HL-60 (cell line): ENCODE results near the gene CCDC66.

ENCODE experiments used
- DNase-seq, 2 experiments: peaks; one replicate each; pipeline ENCODE4 v3.0.0-alpha.2; 2010 to 2020; ENCODE audit warnings: low read depth in 1 of 2, low spot score in 1 of 2
- H3K27ac ChIP-seq: fragments of 250-450 bp; sonication (Bioruptor Pico); replicated peaks from 2 replicates; pipeline ENCODE4 v1.5.1; 2020; ENCODE audit warnings: mild to moderate bottlenecking, moderate library complexity
- H3K27me3 ChIP-seq: fragments of 250-450 bp; sonication (Bioruptor Pico); 2 replicates; pipeline ENCODE4 v1.5.1; 2021; ENCODE audit warnings: mild to moderate bottlenecking, moderate library complexity; ENCODE audit not compliant: insufficient read depth, poor library complexity, severe bottlenecking
- H3K4me3 ChIP-seq: replicated peaks from 2 replicates; pipeline ENCODE4 v1.5.1; 2011; ENCODE audit warnings: mild to moderate bottlenecking, control low read depth, low read length; ENCODE audit not compliant: insufficient read depth
- GABPA ChIP-seq: IDR thresholded peaks from 2 replicates; pipeline ENCODE4 v1.6.1; 2012; ENCODE audit warnings: low read depth
- POLR2AphosphoS5 ChIP-seq: IDR thresholded peaks from 2 replicates; pipeline ENCODE4 v1.6.1; 2012; ENCODE audit warnings: low read depth
- SPI1 ChIP-seq: IDR thresholded peaks from 2 replicates; pipeline ENCODE4 v1.6.1; 2012; ENCODE audit warnings: low read depth, mild to moderate bottlenecking, borderline replicate concordance
- TF ChIP-seq, protein P1 (sequence below): IDR thresholded peaks from 2 replicates; pipeline ENCODE4 v1.6.1; 2012; ENCODE audit warnings: low read depth; ENCODE audit not compliant: insufficient replicate concordance
- TF ChIP-seq, protein P2 (sequence below): IDR thresholded peaks from one replicate; pipeline ENCODE4 v1.5.1; 2011; ENCODE audit warnings: low read length, control low read depth, inconsistent platforms; ENCODE audit not compliant: insufficient read depth

The CCDC66 gene

DNA sequence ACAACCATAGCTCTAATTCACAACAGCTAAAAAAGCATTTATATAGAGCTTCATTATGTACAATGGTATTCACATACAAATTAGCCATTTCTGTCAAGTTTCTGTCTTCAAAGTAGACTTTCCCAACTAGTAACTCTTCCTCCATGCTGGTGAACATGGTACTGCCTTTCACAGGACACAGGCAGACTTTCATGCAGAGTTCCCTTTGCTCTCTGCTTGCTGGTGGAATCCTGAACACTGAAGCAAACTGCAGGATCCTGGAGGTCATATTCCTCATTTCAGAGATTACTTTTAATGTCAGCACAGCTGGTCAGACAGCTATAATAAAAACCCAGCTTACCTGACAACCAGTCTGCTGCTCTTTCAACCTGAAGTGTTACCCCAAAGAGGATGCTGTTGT lies 72.5 kb downstream of the CCDC66 start:
- Histone ChIP-seq H3K27me3 (no peaks in the 10 kb centered on the region), H3K4me3 (no peak overlapping the region), H3K27ac (no peak overlapping the region)
- no peak for DNase-seq
- TF ChIP-seq, protein P1, sequence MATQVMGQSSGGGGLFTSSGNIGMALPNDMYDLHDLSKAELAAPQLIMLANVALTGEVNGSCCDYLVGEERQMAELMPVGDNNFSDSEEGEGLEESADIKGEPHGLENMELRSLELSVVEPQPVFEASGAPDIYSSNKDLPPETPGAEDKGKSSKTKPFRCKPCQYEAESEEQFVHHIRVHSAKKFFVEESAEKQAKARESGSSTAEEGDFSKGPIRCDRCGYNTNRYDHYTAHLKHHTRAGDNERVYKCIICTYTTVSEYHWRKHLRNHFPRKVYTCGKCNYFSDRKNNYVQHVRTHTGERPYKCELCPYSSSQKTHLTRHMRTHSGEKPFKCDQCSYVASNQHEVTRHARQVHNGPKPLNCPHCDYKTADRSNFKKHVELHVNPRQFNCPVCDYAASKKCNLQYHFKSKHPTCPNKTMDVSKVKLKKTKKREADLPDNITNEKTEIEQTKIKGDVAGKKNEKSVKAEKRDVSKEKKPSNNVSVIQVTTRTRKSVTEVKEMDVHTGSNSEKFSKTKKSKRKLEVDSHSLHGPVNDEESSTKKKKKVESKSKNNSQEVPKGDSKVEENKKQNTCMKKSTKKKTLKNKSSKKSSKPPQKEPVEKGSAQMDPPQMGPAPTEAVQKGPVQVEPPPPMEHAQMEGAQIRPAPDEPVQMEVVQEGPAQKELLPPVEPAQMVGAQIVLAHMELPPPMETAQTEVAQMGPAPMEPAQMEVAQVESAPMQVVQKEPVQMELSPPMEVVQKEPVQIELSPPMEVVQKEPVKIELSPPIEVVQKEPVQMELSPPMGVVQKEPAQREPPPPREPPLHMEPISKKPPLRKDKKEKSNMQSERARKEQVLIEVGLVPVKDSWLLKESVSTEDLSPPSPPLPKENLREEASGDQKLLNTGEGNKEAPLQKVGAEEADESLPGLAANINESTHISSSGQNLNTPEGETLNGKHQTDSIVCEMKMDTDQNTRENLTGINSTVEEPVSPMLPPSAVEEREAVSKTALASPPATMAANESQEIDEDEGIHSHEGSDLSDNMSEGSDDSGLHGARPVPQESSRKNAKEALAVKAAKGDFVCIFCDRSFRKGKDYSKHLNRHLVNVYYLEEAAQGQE = no peak
- TF ChIP-seq POLR2AphosphoS5 (no peak), GABPA (no peak), SPI1 (no peak)
- TF ChIP-seq, protein P2, sequence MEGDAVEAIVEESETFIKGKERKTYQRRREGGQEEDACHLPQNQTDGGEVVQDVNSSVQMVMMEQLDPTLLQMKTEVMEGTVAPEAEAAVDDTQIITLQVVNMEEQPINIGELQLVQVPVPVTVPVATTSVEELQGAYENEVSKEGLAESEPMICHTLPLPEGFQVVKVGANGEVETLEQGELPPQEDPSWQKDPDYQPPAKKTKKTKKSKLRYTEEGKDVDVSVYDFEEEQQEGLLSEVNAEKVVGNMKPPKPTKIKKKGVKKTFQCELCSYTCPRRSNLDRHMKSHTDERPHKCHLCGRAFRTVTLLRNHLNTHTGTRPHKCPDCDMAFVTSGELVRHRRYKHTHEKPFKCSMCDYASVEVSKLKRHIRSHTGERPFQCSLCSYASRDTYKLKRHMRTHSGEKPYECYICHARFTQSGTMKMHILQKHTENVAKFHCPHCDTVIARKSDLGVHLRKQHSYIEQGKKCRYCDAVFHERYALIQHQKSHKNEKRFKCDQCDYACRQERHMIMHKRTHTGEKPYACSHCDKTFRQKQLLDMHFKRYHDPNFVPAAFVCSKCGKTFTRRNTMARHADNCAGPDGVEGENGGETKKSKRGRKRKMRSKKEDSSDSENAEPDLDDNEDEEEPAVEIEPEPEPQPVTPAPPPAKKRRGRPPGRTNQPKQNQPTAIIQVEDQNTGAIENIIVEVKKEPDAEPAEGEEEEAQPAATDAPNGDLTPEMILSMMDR = no peak

DNA sequence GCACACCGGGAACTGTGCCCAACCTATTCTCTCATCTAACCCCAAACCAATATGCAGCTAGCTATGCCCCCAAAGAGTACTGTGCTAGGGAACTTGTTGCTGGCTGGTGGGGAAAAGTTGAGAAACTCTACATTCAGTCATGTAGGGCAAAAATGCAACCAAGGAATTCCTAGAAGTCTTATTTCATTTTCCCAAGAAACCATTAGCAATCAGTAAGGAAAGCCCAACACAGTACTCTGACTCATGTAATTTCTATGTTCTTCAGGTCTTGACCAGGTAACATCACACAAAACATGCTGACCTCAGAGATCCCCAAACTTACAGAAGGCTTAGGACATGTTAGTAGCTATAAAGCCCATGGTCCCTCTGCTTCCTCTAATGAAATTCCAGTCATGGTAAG lies 74.0 kb downstream of the CCDC66 start:
- Histone ChIP-seq H3K4me3 (no peak overlapping the region), H3K27ac (no peak overlapping the region), H3K27me3 (no peaks in the 10 kb centered on the region)
- TF ChIP-seq GABPA (no peak), POLR2AphosphoS5 (no peak)
- TF ChIP-seq, protein P1 = no peak
- TF ChIP-seq, protein P2 = no peak
- DNase-seq = no peak

DNA sequence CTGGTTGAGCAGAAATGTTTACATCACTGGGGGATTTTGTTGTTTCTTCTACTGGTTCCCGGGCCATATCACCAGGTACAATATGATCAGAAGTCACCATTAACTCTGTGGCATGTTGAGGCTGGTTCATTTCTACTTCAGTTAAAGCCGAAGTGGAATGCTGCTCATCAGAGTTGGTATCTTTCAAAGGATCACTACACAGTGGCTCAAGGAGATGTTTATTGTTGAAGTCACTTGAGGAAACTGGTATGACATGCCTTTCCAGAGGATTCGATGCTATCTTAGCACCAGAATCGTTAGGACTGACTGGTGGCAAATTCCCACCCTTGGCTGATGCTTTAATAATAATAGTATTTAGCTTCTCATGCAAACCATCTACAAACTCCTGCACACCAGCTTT lies 76.2 kb downstream of the CCDC66 start:
- TF ChIP-seq, protein P2 = no peak
- TF ChIP-seq, protein P1 = no peak
- TF ChIP-seq POLR2AphosphoS5 = no peak
- no peak for TF ChIP-seq SPI1
- no peak for TF ChIP-seq GABPA
- Histone ChIP-seq H3K27ac (no peak overlapping the region), H3K27me3 (no peaks in the 10 kb centered on the region), H3K4me3 (no peak overlapping the region)
- DNase-seq = no peak
